ENCODE data around the gene LIN7B. TPM values are rescaled to one million over a fixed set of nuclear protein-coding genes. Genes with fewer than 3 reads are reported as not detected.
A peak's percentile ranks its signal among the peaks of the same experiment; 100 is the strongest.
"Not testable (repeated sequence)": the region's sequence is repeated elsewhere in the genome, so short reads cannot be mapped to it uniquely, and the experiment has no call there.

Gene LIN7B
- total RNA-seq, 1 donor from 2014 or later: 2.3 TPM

- DNase-seq (ENCODE audit: low read depth, low spot score): peak; percentile 59
Observed at GRCh38 chr19:49142866-49143335, 28.7 kb downstream of the LIN7B start.

- DNase-seq (ENCODE audit: low read depth, low spot score): no peak
Observed at GRCh38 chr19:49145573-49146407, 31.6 kb downstream of the LIN7B start.

GRCh38 chr19:49146408-49146770 is 32.2 kb downstream of the LIN7B start:
- not testable (repeated sequence) for DNase-seq (ENCODE audit: low read depth, low spot score)

GRCh38 chr19:49148044-49148682 is 34.0 kb downstream of the LIN7B start:
- DNase-seq (ENCODE audit: low read depth, low spot score): no peak

GRCh38 chr19:49148784-49149651 is 34.8 kb downstream of the LIN7B start:
- no peak for DNase-seq (ENCODE audit: low read depth, low spot score)

GRCh38 chr19:49149652-49150105 is 35.5 kb downstream of the LIN7B start:
- DNase-seq (ENCODE audit: low read depth, low spot score): peak; percentile 61

GRCh38 chr19:49150106-49150943 is 36.2 kb downstream of the LIN7B start:
- DNase-seq (ENCODE audit: low read depth, low spot score): no peak

- no peak for DNase-seq (ENCODE audit: low read depth, low spot score)
Observed at GRCh38 chr19:49150944-49151243, 36.7 kb downstream of the LIN7B start.

GRCh38 chr19:49151267-49152118 is 37.3 kb downstream of the LIN7B start:
- no peak for DNase-seq (ENCODE audit: low read depth, low spot score)

- no peak for DNase-seq (ENCODE audit: low read depth, low spot score)
Observed at GRCh38 chr19:49152119-49152550, 38.0 kb downstream of the LIN7B start.

- no peak for DNase-seq (ENCODE audit: low read depth, low spot score)
Observed at GRCh38 chr19:49153167-49153809, 39.1 kb downstream of the LIN7B start.

GRCh38 chr19:49154279-49154678 is 40.1 kb downstream of the LIN7B start:
- DNase-seq (ENCODE audit: low read depth, low spot score): no peak

GRCh38 chr19:49155005-49155819 is 41.0 kb downstream of the LIN7B start, which contains the start of gene HRC:
HRC (minus strand) TSS chr19:49155396; CDS start chr19:49155237, 159 bp downstream.
- no peak for DNase-seq (ENCODE audit: low read depth, low spot score)

GRCh38 chr19:49155820-49156346 is 41.7 kb downstream of the LIN7B start:
- no peak for DNase-seq (ENCODE audit: low read depth, low spot score)

GRCh38 chr19:49157445-49158224 is 43.5 kb downstream of the LIN7B start, which contains the start of gene TRPM4:
TRPM4 (plus strand) TSS chr19:49157792; CDS start chr19:49157867, 75 bp downstream.
- DNase-seq (ENCODE audit: low read depth, low spot score): no peak

- no peak for DNase-seq (ENCODE audit: low read depth, low spot score)
Observed at GRCh38 chr19:49160450-49161189, 46.5 kb downstream of the LIN7B start.

GRCh38 chr19:49161987-49162386 is 47.8 kb downstream of the LIN7B start:
- DNase-seq (ENCODE audit: low read depth, low spot score): no peak
